Loucy (cell line): ENCODE results near the gene OR7D4.

Experiments
- CTCF ChIP-seq: fragments of 200-600 bp; sonication (generic); conservative IDR thresholded peaks from 2 replicates; pipeline ENCODE4 v1.5.1; 2014; ENCODE audit warnings: mild to moderate bottlenecking, antibody characterized with exemption, low read length
- EZH2phosphoT487 ChIP-seq: fragments of 200-600 bp; IDR thresholded peaks from 2 replicates; pipeline ENCODE4 v1.6.1; 2018; ENCODE audit warnings: antibody characterized with exemption, mild to moderate bottlenecking, moderate library complexity, borderline replicate concordance

GRCh38 chr19:9219489-9219888 is at the start of gene OR7D4:
- TF ChIP-seq CTCF (no peak), EZH2phosphoT487 (no peak)
